K562 (cell line): ENCODE measurements around the gene SLC7A4. TPM values are rescaled to one million over a fixed set of nuclear protein-coding genes. Genes with fewer than 3 reads are reported as not detected.

Source experiments
- ETV1 ChIP-seq: fragments of 450-650 bp; conservative IDR thresholded peaks from 2 replicates; pipeline ENCODE4 v1.6.1; 2016; ENCODE audit warnings: missing genetic modification characterization, control low read depth, low read depth, missing compliant biosample characterization
- HMG20A ChIP-seq: fragments of 450-650 bp; formaldehyde crosslinking; conservative IDR thresholded peaks from 2 replicates; pipeline ENCODE4 v1.4.0; 2020; ENCODE audit warnings: mild to moderate bottlenecking, mixed read lengths
- JUND ChIP-seq, 2 experiments: IDR thresholded peaks; 2 replicates in 1 of 2; 3 replicates in 1 of 2; pipeline ENCODE4 v1.6.1; 2011; ENCODE audit warnings: borderline replicate concordance in 2 of 2, low read depth in 2 of 2, low read length in 2 of 2, improper control_type of control experiment in 1 of 2, missing biosample characterization in 1 of 2, missing genetic modification characterization in 1 of 2, missing genetic modification reagents in 1 of 2
- MXI1 ChIP-seq: IDR thresholded peaks from 2 replicates; pipeline ENCODE4 v1.6.1; 2011; ENCODE audit warnings: low read depth, mild to moderate bottlenecking, improper control_type of control experiment, low read length
- RBFOX2 ChIP-seq: fragments of 200-400 bp; formaldehyde crosslinking; IDR thresholded peaks from 2 replicates; pipeline ENCODE4 v1.6.1; 2017; ENCODE audit warnings: low read depth, mild to moderate bottlenecking, low read length, moderate library complexity
- SNRNP70 ChIP-seq: fragments of 200-400 bp; formaldehyde crosslinking; optimal IDR thresholded peaks from 2 replicates; pipeline ENCODE3; 2017; ENCODE audit warnings: low read depth, low read length
- TGIF2 ChIP-seq: sonication (generic); formaldehyde crosslinking; IDR thresholded peaks from 2 replicates; pipeline ENCODE4 v1.8.1; 2022; ENCODE audit warnings: mild to moderate bottlenecking, missing genetic modification reagents, moderate library complexity
- ZSCAN32 ChIP-seq: fragments of 450-650 bp; formaldehyde crosslinking; IDR thresholded peaks from 2 replicates; pipeline ENCODE4 v1.4.0; 2020; ENCODE audit warnings: mild to moderate bottlenecking, moderate library complexity
- polyA plus RNA-seq, 8 experiments: library from polyadenylated mRNA; depleted of rRNA in 4 of 8; stranded (reverse) in 5 of 8; unstranded in 3 of 8; fragments of >200 nt; fragmentation: Nextera tagmentation in 2 of 8; fragmentation: Illumina TruSeq in 1 of 8; extraction: Ambion mirVana in 2 of 8; extraction: Trizol in 1 of 8; gene quantifications; 2 replicates each; pipeline versions ENCODE4 v1.2.1 to v1.2.3, GENCODE V29; 2011 to 2014; ENCODE audit warnings: inconsistent platforms in 1 of 8, missing spikeins in 1 of 8
- total RNA-seq, 7 experiments: library from RNA; depleted of rRNA in 6 of 7; stranded (reverse); fragments of >200 nt in 6 of 7; fragmentation: Illumina TruSeq in 2 of 7; extraction: Trizol in 2 of 7; gene quantifications; 2 replicates each; pipeline versions ENCODE4 v1.2.1 to v1.2.3, GENCODE V29; 2011 to 2021; ENCODE audit warnings: low replicate concordance in 1 of 7
- TF ChIP-seq, protein P1 (sequence below): fragments of 450-650 bp; formaldehyde crosslinking; IDR thresholded peaks from 2 replicates; pipeline ENCODE4 v1.4.0; 2022; ENCODE audit warnings: mild to moderate bottlenecking, moderate library complexity
- TF ChIP-seq, protein P2 (sequence below): fragments of 450-650 bp; IDR thresholded peaks from 2 replicates; pipeline ENCODE4 v1.6.1; 2016; ENCODE audit warnings: low read depth

The SLC7A4 gene
- total and polyA plus RNA-seq, 9 of the 15 experiments (the other 6 are each of a cell fraction or from before 2014, with no cell fraction given) = not detected

DNA sequence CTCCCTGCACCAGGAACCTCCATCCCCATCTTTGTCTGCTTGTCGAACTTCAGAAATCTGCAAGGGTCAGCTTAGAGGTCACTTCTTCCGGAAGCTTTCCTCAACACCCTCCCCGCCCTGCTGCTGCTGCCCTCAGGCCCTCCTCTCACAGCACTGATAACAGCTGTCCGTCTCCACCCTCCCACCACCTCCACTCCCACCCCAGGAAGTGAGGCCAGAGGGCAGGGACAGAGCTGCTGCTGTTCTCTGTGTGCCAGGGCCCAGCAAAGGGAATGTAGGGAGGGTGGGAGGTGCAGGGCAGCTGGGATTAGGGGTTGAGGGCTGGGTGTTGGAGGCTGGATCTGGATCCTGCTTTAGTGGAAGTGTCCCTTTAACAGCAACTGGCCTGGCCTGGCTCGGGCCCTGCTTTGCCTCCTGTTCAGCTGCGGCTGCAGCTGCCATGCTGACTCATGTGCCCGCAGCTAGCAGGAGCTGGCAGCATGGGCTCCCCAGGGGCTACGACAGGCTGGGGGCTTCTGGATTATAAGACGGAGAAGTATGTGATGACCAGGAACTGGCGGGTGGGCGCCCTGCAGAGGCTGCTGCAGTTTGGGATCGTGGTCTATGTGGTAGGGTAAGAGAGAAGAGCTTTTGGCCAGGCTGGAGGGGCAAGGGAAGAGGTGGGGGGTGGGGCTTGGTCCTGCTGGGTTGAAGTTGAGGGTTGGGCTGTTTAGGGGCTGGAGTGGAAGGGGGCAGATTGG, 17.5 kb downstream of the SLC7A4 start, which contains the start of gene P2RX6 (continued):
- TF ChIP-seq JUND (IDR thresholded peaks at IDR 0.05; ENCODE audit: borderline replicate concordance, low read depth, low read length) (peak; percentile 85), JUND (tag; IDR thresholded peaks at IDR 0.05; ENCODE audit: borderline replicate concordance, low read depth, low read length) (peak; percentile 87; the same call in 2 of the 3 replicates), HMG20A (0 out of 2 replicates have a peak, but pooled peaks have one; percentile 6), SNRNP70 (peak; percentile 90), MXI1 (peak; percentile 52; the same call in 1 of the 2 replicates), RBFOX2 (peak; percentile 82), ETV1 (peak; percentile 99), TGIF2 (CRISPR knock-in tag) (no peak), ZSCAN32 (CRISPR knock-in tag) (no peak; the same call in 1 of the 2 replicates)
- TF ChIP-seq, protein P1, sequence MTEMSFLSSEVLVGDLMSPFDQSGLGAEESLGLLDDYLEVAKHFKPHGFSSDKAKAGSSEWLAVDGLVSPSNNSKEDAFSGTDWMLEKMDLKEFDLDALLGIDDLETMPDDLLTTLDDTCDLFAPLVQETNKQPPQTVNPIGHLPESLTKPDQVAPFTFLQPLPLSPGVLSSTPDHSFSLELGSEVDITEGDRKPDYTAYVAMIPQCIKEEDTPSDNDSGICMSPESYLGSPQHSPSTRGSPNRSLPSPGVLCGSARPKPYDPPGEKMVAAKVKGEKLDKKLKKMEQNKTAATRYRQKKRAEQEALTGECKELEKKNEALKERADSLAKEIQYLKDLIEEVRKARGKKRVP (CRISPR knock-in tag) = 0 out of 2 replicates have a peak, but pooled peaks have one; percentile 44
- TF ChIP-seq, protein P2, sequence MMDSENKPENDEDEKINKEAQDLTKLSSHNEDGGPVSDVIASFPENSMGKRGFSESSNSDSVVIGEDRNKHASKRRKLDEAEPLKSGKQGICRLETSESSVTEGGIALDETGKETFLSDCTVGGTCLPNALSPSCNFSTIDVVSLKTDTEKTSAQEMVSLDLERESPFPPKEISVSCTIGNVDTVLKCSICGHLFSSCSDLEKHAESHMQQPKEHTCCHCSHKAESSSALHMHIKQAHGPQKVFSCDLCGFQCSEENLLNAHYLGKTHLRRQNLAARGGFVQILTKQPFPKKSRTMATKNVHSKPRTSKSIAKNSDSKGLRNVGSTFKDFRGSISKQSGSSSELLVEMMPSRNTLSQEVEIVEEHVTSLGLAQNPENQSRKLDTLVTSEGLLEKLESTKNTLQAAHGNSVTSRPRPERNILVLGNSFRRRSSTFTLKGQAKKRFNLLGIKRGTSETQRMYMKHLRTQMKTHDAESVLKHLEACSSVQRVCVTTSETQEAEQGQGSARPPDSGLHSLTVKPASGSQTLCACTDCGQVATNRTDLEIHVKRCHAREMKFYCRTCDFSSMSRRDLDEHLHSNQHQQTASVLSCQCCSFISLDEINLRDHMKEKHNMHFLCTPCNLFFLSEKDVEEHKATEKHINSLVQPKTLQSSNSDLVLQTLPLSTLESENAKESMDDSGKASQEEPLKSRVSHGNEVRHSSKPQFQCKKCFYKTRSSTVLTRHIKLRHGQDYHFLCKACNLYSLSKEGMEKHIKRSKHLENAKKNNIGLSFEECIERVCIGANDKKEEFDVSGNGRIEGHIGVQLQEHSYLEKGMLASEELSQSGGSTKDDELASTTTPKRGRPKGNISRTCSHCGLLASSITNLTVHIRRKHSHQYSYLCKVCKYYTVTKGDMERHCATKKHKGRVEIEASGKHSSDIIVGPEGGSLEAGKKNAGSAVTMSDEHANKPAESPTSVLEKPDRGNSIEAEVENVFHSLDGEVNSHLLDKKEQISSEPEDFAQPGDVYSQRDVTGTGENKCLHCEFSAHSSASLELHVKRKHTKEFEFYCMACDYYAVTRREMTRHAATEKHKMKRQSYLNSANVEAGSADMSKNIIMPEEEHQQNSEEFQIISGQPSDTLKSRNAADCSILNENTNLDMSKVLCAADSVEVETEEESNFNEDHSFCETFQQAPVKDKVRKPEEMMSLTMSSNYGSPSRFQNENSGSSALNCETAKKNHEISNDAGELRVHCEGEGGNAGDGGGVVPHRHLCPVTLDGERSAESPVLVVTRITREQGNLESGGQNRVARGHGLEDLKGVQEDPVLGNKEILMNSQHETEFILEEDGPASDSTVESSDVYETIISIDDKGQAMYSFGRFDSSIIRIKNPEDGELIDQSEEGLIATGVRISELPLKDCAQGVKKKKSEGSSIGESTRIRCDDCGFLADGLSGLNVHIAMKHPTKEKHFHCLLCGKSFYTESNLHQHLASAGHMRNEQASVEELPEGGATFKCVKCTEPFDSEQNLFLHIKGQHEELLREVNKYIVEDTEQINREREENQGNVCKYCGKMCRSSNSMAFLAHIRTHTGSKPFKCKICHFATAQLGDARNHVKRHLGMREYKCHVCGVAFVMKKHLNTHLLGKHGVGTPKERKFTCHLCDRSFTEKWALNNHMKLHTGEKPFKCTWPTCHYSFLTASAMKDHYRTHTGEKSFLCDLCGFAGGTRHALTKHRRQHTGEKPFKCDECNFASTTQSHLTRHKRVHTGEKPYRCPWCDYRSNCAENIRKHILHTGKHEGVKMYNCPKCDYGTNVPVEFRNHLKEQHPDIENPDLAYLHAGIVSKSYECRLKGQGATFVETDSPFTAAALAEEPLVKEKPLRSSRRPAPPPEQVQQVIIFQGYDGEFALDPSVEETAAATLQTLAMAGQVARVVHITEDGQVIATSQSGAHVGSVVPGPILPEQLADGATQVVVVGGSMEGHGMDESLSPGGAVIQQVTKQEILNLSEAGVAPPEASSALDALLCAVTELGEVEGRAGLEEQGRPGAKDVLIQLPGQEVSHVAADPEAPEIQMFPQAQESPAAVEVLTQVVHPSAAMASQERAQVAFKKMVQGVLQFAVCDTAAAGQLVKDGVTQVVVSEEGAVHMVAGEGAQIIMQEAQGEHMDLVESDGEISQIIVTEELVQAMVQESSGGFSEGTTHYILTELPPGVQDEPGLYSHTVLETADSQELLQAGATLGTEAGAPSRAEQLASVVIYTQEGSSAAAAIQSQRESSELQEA = no peak
